GM21619 (cell line): Measurements from ENCODE around the gene CYP4A22.
"Not testable (repeated sequence)": the region's sequence is repeated elsewhere in the genome, so short reads cannot be mapped to it uniquely, and the experiment has no call there.

Experiments used
- ATAC-seq: cut with Tn5 transposase; IDR thresholded peaks from one replicate; pipeline ENCODE4 v1.9.1; 2021; ENCODE audit not compliant: unreplicated experiment

CYP4A22 gene

DNA sequence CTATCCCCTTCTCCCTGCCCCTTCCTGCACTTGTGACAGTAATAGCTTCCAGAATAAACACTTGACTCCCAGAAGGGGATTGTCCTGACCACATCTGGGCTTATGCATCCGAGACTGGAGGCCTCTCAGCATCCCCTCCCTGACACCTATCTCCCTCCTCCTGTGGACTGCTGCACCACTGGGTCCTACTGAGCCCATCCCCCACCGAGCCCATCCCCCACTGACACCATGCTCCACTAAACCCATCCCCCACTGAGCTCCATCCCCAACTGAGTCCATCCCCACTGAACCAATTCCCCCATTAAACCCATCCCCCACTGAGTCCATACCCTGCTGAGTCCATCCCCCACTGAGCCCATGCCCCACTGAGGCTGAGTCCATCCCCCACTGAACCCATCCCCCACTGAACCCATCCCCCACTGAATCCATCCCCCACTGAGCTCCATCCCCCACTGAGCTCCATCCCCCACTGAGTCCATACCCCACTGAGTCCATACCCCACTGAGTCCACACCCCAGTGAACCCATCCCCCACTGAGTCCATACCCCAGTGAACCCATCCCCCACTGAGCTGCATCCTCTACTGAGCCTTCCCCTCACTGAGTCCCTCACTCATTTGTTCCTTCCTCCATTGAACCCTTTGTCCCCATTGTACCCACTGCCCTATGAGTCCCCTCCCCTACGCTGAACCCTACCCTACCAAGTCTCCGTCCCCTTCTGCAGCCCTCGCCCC lies 47.0 kb downstream of the CYP4A22 start:
- no peak for ATAC-seq

- ATAC-seq, result no peak
These were observed 47.8 kb downstream of the CYP4A22 start for GRCh38 chr1:47184822-47185677.

GRCh38 chr1:47186267-47187185 lies 49.3 kb downstream of the CYP4A22 start:
- ATAC-seq, result no peak

DNA sequence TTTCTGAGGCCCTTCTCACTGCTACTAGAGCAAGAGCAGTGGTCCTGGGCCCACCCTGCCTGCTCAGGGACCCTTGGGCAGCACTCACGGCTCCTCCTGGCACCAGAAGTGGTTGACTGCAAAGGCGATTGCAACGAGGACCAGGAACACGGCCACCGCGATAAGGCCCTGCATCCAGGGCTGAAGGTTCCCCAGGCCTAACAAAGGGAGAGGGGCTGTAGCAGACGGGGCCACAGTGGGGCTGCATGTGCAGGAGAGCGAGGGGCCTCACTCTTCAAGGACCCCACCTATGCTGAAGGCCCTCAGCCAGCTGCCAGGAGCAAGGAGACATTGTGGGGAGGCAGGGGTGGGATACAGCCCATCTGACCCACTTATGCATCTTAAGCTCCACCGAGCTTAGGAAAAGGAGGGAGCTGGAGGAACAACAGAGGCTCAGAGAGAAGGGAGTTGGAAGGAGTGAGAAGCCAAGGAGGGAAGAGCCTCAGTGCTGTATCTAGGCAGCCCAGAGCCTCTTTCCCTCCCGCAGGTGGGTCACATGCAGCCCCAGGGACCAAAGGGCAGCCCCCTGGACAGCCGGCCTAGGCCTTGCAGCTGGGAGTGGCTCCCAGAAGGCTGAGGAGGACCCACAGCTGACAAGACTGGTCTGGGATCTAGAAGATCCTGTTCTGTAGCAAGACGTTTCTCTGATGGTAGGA lies 50.1 kb downstream of the CYP4A22 start:
- ATAC-seq, result no peak

DNA sequence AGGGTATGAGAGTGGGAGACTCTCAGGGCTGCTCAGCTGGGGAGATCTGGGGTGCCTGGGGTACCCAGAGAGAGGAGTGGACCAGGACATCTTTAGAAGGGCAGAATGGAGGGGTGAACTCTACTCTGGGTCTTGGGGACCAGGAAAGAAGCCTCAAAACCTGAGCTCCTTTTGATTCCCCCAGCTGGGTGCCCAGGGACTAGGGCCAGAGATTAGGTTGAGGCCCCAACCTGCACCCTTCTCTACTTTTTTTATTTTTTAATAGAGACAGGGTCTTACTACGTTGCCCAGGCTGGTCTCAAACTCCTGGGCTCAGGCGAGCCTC lies 50.6 kb downstream of the CYP4A22 start:
- no peak for ATAC-seq

DNA sequence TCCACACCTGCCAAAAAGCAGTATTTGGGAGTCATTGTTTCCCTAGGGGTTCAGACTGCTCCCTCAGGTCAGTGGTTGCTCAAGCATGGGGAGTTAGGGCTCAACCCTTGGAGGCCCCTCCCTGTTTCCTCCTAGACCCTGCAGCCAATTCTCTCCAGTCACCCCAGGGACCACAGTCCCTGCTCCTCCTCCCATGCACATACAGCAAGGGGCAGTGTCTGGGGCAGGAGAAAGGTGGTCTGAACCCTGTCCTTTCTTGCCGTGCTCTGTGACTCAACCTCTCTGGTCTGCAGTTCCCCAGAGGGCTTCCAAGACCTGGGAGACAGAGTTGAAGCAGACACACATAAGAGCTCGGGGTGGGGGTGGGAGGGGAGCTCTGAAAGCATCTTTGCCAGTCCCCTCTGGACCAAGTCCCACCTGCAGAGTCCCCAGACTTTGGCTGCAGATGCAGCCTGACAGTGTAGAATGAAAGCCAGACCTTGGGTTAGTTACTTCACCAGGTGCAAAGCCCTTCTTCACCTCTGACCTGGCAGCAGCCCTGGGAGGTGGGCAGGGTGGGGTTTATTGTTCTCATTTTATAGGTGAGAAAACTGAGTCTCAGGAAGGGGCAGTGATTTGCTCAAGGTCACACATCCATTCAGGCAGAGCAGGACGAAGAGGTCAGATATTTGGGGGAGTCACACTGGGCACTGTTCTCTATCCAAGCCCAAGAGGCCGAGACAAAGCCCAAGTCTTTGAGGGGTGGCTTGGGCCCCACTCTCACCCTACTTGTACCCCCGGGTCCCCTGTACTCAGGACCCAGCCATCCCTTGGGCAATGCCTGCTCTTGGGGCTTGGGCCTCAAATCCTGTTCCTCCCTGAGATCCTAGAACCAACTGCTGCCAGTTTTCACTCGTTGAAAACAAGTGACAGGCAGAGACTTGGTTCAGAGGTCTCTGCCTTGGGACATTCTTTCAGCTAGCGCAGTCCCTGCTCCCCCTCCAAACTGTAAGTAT lies 51.8 kb downstream of the CYP4A22 start:
- no peak for ATAC-seq

- no peak for ATAC-seq
These were observed 52.7 kb downstream of the CYP4A22 start, which contains the start of gene PDZK1IP1 for GRCh38 chr1:47189844-47190508. Gene PDZK1IP1 (minus strand): TSS chr1:47190036. CDS start chr1:47189932, 104 bp downstream.

- no peak for ATAC-seq
These were observed 53.2 kb downstream of the CYP4A22 start for GRCh38 chr1:47190509-47190855.

- ATAC-seq, result no peak
These were observed 53.6 kb downstream of the CYP4A22 start for GRCh38 chr1:47190857-47191256.

- no peak for ATAC-seq
These were observed 54.8 kb downstream of the CYP4A22 start for GRCh38 chr1:47191940-47192457.

- ATAC-seq, result no peak
These were observed 55.5 kb downstream of the CYP4A22 start for GRCh38 chr1:47192458-47193384.

DNA sequence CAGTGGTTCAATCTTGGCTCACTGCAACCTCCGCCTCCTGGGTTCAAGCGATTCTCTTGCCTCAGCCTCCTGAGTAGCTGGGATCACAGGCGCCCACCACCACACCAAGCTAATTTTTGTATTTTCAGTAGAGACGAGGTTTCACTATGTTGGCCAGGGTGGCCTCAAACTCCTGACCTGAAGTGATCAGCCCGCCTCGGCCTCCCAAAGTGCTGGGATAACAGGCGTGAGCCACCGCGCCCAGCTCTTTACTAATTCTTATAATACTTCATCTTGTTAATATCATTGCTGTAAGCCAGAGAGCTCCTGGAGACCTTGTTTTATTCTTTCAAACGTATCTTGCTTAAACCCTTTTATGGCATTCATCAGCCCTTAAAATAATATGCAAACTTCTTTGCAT lies 56.3 kb downstream of the CYP4A22 start:
- not testable (repeated sequence) for ATAC-seq

DNA sequence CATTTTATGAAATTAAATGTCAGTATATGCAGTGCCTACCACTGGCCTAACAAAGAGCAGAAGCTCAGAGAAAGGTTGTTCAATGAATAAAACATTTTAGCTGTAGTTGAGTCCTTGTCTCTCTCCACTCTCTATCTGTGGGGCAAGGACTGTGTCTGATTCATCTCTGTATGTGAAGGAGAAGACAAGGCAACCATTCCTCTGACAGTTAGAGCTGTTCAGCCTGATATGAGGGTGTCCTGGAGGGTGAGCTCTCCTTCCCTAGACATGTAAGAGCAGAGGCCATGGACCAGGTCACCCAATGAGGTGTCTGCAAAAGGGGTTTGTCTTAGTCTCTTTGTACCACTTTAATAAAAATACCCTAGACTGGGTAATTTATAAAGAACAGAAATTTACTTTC lies 57.1 kb downstream of the CYP4A22 start:
- no peak for ATAC-seq

- ATAC-seq, result not testable (repeated sequence)
These were observed 58.7 kb downstream of the CYP4A22 start for GRCh38 chr1:47195981-47196380.

DNA sequence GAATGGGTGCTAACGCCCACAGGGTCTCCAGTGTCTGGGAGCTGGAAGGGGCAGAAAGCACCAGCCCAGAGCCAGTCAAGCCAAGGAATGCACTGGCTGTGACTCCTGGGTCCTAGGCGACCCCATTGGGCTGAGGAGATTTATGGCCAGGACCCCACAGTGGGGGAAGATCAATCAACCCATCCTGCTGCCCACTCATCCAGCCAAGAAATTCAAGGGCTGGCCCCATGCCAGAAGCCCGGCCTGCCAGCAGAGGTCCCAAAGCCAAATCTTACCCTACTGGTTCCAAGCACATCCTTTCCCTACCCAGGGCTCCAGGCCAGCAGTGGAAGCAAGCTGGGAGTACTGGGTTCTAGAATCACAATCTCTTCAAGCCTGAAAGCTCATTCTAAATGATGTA lies 59.4 kb downstream of the CYP4A22 start:
- ATAC-seq, result no peak

- ATAC-seq, result no peak
These were observed 61.0 kb downstream of the CYP4A22 start for GRCh38 chr1:47198214-47198613.
